Fibroblast of gingiva (primary cell): ENCODE data around the gene MAGEA11.
"Not testable (repeated sequence)": the region's sequence is repeated elsewhere in the genome, so short reads cannot be mapped to it uniquely, and the experiment has no call there.

Source experiments
- DNase-seq: peaks from one replicate; pipeline ENCODE4 v3.0.0-alpha.2; 2011; ENCODE audit warnings: low read depth

MAGEA11 gene

GRCh38 chrX:149717803-149718202 lies 5.9 kb downstream of the MAGEA11 start:
- no peak for DNase-seq

GRCh38 chrX:149718757-149719156 lies 6.9 kb downstream of the MAGEA11 start:
- DNase-seq = no peak

DNA sequence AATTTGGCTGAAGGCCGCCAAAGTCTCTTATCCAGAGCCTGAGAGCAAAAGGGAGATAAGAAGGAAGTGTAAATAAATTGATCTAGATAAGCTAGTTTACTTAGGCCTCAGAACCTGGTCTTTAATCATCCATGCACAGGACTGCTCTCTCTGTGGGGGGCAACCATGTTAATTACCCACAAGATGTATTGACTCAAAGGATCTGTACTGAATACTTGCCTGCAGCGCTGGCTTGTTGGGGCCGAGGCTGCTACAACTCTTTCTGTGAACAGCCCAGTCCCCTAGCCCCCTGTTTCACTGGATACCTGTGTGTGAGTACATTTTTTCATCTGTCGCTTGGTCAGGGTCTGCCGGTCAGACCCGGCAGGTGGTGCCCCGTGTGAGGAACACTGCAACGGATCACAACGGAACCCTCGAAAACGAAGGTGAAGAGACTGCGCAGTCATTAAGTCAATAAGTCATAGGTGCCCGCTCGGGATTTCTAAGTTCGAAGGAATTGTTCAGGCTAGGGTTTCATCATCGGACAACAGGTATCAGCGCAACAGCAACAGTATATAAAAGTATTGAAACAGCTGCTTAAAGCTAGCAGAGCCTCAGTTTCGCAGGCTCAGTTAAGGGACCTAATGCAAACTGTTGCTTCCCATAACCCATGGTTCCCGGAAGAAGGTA lies 8.3 kb downstream of the MAGEA11 start:
- no peak for DNase-seq

- not testable (repeated sequence) for DNase-seq
These were observed 9.4 kb downstream of the MAGEA11 start for GRCh38 chrX:149721241-149721640.

GRCh38 chrX:149721778-149722177 lies 9.9 kb downstream of the MAGEA11 start:
- no peak for DNase-seq

- DNase-seq = not testable (repeated sequence)
These were observed 11.8 kb downstream of the MAGEA11 start for GRCh38 chrX:149723583-149724118.

DNA sequence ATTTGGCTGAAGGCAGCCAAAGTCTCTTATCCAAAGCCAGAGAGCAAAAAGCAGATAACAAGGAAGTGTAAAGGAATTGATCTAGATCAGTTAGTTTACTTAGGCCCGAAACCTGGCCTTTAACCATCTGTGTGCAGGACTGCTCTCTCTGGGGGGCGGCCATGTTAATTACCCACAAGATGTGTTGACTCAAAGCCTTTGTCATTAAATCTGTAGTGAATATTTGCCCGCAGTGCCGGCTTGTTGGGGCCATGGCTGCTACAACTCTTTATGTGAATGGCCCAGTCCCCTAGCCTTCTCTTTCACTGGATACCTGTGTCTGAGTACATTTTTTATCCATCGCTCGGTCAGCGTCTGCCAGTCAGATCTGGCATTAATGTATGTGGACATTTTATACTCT lies 15.4 kb downstream of the MAGEA11 start:
- DNase-seq = not testable (repeated sequence)

GRCh38 chrX:149742269-149742668 lies 30.4 kb downstream of the MAGEA11 start:
- DNase-seq = not testable (repeated sequence)

DNA sequence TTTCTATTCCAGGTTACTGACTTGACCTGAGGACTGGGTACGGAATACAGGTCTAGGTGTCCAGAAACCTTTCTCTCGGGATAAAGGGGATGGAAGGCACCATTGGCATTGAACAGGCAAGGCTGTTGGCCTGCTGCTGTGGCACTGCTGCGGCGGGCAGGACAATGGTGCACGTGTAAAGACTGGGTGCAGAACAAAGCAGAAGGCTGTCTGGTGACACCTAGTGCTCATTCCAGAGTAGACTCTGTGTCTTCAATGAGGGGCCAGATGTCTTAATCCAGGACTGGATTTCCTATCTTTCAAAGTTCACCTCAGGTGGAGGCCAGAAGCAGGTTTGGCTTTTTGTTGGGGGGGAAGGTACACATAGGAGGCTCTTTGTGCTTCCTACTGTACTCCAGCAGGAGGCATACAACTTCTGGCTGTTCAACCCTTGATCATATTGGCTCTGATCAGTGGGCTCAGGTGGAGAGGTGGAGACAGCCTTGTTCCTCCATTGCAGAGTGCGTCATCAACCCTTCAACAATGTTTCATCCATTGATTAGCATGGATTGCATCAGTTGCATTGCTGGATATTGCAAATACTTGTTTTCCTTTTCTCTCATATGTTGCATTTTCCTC lies 34.6 kb downstream of the MAGEA11 start:
- DNase-seq = not testable (repeated sequence)

DNA sequence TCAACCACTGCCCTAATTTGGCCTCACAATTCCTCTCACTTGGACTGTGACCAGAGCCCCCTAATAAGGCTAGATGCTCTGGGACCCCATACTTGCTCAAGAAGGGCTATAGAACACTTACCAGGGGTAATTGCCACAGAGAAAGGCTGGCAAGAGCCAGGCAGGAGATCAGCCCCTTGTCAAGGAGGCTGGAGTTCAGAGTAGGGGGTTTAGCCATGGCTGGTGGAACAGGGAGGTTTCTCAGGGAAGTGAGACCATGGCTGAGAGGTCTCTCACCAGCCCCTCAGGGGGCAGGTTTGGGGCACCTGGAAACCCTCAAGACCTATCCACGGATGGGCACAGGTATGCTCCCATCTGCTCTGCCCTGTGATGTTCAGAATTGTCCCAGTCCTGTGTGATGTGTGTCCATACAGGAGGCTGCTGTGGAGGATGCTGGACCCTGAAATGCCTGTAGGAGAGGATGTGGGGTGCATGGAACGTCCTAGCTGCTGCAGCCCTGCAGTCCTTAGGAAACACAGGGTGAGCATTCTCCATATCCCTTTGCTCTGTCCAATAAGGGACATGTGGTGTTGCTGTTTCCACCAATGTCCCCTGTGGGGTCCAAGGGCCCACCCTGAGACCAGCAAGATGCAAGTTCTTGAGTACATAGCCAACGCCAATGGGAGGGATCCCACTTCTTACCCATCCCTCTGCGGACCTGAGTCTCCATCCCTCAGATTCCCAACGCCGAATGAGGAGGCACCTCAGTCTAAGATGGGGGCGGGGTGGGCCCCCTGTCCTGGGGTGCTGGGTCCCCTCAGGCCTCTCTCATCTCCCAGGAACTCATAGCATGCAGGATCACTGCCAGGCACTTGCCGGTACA lies 45.6 kb downstream of the MAGEA11 start:
- DNase-seq = no peak

- no peak for DNase-seq
These were observed 46.3 kb downstream of the MAGEA11 start for GRCh38 chrX:149758068-149758714.

- not testable (repeated sequence) for DNase-seq
These were observed 46.8 kb downstream of the MAGEA11 start for GRCh38 chrX:149758715-149759078.

- no peak for DNase-seq
These were observed 48.0 kb downstream of the MAGEA11 start for GRCh38 chrX:149759824-149760223.

DNA sequence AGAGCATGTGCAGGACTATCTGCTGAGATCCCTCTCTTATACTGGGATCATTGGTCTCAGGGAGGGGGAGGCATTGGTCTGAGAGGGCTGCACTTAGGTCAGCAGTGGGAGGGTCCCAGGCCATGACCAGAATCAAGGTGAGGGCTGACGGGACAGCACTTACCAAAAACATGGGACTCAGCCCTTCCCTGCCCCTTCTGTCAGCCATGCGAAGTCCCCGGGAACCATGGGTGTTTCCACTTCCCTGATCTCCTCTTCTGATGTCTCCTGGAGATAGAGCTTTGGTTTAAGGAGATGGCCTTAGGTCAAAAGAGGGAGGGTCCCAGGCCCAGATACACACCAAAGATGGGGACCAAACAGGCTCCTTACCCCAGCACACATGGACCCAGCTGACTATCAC lies 49.1 kb downstream of the MAGEA11 start:
- no peak for DNase-seq

GRCh38 chrX:149761858-149762674 lies 50.2 kb downstream of the MAGEA11 start:
- not testable (repeated sequence) for DNase-seq

GRCh38 chrX:149762696-149763614 lies 51.1 kb downstream of the MAGEA11 start:
- no peak for DNase-seq
